ENCODE results near the gene RAX2. TPM values are rescaled to one million over a fixed set of nuclear protein-coding genes. Genes with fewer than 3 reads are reported as not detected.
A peak's percentile ranks its signal among the peaks of the same experiment; 100 is the strongest.

The RAX2 gene
- total RNA-seq, 2 donors from 2014 or later: not detected

DNA sequence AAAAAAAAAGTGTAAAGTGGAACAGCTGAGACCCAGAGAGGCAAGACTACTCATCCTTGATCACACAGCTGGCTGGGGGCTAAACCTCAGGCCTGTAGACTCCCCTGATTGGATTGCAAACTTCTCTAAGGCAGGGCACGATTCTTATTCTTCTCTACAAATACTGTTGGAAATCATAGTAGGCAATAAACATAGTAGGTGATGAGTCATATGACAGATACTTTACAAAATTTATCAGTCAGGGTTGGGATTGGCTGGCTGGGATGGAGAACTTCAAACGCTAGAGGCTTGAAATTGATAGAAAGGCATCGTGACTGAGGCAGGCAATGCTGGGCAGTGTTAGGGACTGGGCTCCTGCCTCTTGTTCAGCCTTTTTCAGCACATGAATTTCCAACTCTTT, 20.1 kb upstream of the RAX2 start:
- H3K27me3 ChIP-seq (replicated peaks; ENCODE audit: insufficient read depth): no peaks in the 10 kb centered on the region
- H3K4me1 ChIP-seq (ENCODE audit: control insufficient read depth in 1 of 2, low read depth in 2 of 2): no peaks in the 10 kb centered on the region
- H3K27ac ChIP-seq: no peak overlapping the region
- DNase-seq (ENCODE audit: low spot score): no peak
- no peak overlapping the region for H3K4me3 ChIP-seq
- TF ChIP-seq, protein P1, sequence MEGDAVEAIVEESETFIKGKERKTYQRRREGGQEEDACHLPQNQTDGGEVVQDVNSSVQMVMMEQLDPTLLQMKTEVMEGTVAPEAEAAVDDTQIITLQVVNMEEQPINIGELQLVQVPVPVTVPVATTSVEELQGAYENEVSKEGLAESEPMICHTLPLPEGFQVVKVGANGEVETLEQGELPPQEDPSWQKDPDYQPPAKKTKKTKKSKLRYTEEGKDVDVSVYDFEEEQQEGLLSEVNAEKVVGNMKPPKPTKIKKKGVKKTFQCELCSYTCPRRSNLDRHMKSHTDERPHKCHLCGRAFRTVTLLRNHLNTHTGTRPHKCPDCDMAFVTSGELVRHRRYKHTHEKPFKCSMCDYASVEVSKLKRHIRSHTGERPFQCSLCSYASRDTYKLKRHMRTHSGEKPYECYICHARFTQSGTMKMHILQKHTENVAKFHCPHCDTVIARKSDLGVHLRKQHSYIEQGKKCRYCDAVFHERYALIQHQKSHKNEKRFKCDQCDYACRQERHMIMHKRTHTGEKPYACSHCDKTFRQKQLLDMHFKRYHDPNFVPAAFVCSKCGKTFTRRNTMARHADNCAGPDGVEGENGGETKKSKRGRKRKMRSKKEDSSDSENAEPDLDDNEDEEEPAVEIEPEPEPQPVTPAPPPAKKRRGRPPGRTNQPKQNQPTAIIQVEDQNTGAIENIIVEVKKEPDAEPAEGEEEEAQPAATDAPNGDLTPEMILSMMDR (IDR thresholded peaks at IDR 0.05): no peak
- peaks cover 9% of the 10 kb centered on the region for H3K9me3 ChIP-seq
- no peak for ATAC-seq (ENCODE audit: insufficient number of reproducible peaks, low FRiP score, low read depth)
- no peaks in the 10 kb centered on the region for H3K36me3 ChIP-seq

DNA sequence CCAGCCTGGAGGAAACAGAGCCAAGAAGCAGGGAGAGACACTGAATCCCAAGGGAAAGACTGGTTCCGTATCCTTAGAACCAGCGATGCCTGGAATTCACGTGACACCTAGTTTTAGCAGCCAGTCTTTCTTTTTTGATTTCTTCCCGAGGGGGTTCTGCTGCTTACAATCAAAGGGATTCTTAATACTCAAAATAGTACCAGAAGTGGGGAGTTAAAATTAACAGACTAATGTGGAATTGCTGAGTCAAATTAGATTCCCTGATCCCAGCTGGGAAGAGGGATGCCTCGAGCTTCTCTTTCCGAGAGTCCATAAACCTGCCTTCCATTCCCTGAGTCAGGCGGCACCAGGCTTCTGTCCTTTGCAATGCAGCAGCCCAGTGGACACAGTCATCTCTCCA, 18.9 kb upstream of the RAX2 start:
- ATAC-seq (ENCODE audit: insufficient number of reproducible peaks, low FRiP score, low read depth): no peak
- no peaks in the 10 kb centered on the region for H3K4me1 ChIP-seq (ENCODE audit: control insufficient read depth in 1 of 2, low read depth in 2 of 2)
- no peak overlapping the region for H3K4me3 ChIP-seq
- H3K27me3 ChIP-seq (replicated peaks; ENCODE audit: insufficient read depth): no peaks in the 10 kb centered on the region
- H3K36me3 ChIP-seq: no peaks in the 10 kb centered on the region
- H3K9me3 ChIP-seq: peaks cover 4% of the 10 kb centered on the region
- TF ChIP-seq, protein P1 (IDR thresholded peaks at IDR 0.05): no peak
- DNase-seq (ENCODE audit: low spot score): no peak
- no peak overlapping the region for H3K27ac ChIP-seq

DNA sequence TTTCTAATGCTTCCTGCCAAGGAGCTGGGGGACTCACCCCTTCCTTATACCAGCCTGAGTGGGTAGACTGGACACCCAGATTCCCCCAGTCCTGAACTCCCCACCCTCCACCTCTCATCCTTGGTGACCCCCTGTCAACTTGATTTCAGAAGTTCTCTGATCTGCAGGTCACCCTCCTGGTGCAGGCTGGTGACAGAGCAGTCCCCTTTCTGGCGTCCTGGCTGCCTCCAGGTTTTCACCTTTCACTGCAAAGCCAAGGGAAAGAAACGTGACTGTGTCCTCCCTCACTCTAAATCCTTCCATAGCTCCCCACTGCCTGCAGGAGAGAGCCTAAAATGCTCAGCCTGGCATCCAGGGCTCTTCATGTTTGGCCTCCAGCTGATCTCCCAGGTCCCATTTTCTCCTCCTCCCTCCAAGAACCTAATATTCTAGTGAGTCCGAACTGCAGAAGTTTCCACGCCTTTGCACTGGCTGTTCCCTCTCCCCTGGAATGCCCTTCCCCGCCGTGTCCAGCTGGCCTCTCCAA, 18.2 kb upstream of the RAX2 start:
- ATAC-seq (ENCODE audit: insufficient number of reproducible peaks, low FRiP score, low read depth): no peak
- Histone ChIP-seq H3K9me3 (peaks cover 4% of the 10 kb centered on the region), H3K4me3 (no peak overlapping the region), H3K36me3 (no peaks in the 10 kb centered on the region), H3K27me3 (replicated peaks; ENCODE audit: insufficient read depth) (no peaks in the 10 kb centered on the region), H3K27ac (no peak overlapping the region), H3K4me1 (ENCODE audit: control insufficient read depth in 1 of 2, low read depth in 2 of 2) (no peaks in the 10 kb centered on the region)
- no peak for DNase-seq (ENCODE audit: low spot score)
- TF ChIP-seq, protein P1 (IDR thresholded peaks at IDR 0.05): no peak

DNA sequence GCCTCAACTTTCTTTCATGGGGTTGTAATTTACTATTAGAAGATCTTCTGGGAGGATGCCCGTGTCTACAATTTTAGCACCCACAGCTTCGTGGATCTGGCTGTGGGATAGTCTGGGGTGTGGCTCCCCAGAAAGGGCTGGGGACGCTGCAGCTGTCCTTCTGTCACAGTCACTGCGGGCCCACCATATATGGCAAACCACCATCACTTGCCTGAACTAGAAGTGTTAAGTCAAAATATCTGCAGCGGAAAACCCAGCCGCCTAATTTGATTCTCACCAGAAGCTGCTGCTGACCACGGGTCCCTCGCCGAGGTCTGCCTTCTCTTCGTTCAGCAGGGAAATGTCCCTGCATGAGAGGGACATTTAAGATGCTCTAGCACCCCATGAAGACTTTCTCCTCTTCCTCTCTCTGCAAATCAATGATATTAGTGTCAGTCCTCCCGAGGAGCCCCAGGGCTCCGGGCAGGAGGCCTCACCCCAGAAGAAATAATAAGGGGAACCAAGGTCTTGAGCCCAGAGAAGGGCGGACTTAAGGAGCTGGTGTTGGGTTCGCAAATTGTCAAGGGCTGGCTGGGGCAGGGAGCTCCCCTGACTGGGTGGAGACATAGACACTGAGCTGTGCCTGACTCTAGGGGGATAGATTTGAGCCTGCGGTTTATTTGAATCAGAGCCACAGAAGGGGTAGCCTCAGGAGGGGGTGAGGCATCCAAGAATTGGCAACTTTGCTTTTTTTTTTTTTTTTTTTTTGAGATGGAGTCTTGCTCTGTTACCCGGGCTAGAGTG, 17.2 kb upstream of the RAX2 start:
- TF ChIP-seq, protein P1 (IDR thresholded peaks at IDR 0.05): no peak
- H3K4me3 ChIP-seq: no peak overlapping the region
- H3K36me3 ChIP-seq: no peaks in the 10 kb centered on the region
- DNase-seq (ENCODE audit: low spot score) (no peak), ATAC-seq (ENCODE audit: insufficient number of reproducible peaks, low FRiP score, low read depth) (no peak)
- no peaks in the 10 kb centered on the region for H3K4me1 ChIP-seq (ENCODE audit: control insufficient read depth in 1 of 2, low read depth in 2 of 2)
- no peaks in the 10 kb centered on the region for H3K27me3 ChIP-seq (replicated peaks; ENCODE audit: insufficient read depth)
- no peak overlapping the region for H3K27ac ChIP-seq
- peaks cover 4% of the 10 kb centered on the region for H3K9me3 ChIP-seq

DNA sequence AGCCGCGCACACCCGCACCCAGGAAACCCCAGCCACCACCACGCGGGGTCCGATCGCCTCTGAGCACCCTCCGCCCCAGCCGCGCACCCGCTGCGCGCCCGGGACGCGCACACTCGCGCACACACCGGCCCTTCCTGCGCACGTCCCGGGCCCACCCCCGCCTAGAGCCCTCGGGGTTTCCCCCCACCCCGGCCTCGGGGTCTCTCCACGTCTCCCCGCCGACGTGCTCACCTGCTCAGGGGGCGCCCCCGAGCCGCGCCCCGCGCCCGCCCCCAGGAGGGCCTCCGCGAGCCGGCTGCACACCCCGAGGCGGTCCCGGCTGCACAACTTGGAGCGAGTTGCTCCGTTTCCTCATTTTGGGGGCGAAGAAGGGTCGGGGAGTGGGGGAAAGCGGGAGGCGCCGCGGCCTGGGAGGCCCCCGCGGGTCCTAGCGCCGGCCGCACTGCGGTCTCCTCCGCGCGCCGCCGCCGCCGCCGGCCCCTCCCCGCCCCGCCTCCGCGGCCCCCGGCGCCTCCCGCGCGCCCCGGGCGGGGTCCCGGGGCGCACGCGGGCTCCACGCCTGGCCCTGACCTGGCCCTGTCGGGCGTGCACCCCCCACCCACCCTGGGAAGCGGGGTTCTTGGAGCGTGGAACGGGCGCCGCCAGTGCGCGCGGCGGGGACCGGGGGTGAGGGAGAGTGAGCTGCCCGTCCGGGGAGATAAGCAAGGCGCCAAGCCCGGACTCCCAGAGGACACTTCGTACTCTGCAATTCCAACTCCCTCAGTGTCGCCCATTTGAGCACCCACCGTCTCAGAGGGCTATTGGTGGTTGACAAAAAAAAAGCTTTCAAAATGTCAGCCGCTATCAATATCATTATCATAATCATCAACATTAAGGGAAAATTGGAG, 14.2 kb upstream of the RAX2 start, which contains the start of gene MATK:
MATK (minus strand) TSS at position 444 of the 887 bp plus-strand sequence. CDS start 1,246 bp downstream, outside the sequence.
- Histone ChIP-seq H3K4me1 (ENCODE audit: control insufficient read depth in 1 of 2, low read depth in 2 of 2) (no peaks in the 10 kb centered on the region), H3K9me3 (peaks cover 18% of the 10 kb centered on the region), H3K27me3 (replicated peaks; ENCODE audit: insufficient read depth) (no peaks in the 10 kb centered on the region), H3K27ac (no peak within 1 kb of the TSS), H3K4me3 (peak within 1 kb of the TSS; percentile 50), H3K36me3 (no peaks in the 10 kb centered on the region)
- DNase-seq (ENCODE audit: low spot score) (no peak), ATAC-seq (ENCODE audit: insufficient number of reproducible peaks, low FRiP score, low read depth) (no peak)
- TF ChIP-seq, protein P1 (IDR thresholded peaks at IDR 0.05): no peak
